GM18507 (cell line): ENCODE data around the gene GAA.

Source experiments
- DNase-seq: peaks from one replicate; pipeline ENCODE4 v3.0.0; 2011; ENCODE audit warnings: low read depth; ENCODE audit not compliant: insufficient read length; ENCODE audit errors: extremely low spot score
- FAIRE-seq: peaks from 2 replicates; lab custom pipeline; 2011; peaks lifted over from hg19 to GRCh38; lab: Jason Lieb, UNC

Gene GAA

DNA sequence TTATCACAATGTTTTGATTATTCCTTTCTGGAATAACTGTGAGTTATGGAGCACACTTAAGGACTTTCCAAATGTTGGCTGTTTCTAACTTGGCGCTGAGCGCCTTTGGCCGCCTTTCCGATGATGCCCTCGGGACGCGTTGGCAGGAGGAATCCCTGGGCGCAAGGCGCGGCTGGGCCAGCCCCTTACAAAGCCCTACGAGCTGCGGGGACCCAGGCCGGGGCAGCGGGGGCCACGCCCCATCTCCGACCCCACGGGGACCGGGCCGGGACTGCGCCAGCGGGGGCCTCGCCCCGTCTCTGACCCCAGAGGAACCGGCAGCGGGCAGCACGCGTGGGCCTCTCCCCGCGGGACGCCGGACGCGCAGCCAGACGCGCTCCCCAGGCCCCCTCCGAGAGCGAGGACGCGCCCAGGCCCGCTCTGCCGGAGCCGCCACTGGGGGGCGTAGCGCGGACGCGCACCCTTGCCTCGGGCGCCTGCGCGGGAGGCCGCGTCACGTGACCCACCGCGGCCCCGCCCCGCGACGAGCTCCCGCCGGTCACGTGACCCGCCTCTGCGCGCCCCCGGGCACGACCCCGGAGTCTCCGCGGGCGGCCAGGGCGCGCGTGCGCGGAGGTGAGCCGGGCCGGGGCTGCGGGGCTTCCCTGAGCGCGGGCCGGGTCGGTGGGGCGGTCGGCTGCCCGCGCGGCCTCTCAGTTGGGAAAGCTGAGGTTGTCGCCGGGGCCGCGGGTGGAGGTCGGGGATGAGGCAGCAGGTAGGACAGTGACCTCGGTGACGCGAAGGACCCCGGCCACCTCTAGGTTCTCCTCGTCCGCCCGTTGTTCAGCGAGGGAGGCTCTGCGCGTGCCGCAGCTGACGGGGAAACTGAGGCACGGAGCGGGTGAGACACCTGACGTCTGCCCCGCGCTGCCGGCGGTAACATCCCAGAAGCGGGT lies at the start of gene GAA:
GAA (plus strand) TSS at position 571 of the 935 bp plus-strand sequence. CDS start 3,006 bp downstream, outside the sequence.
- FAIRE-seq (peak; percentile 81), DNase-seq (peak; percentile 99)

DNA sequence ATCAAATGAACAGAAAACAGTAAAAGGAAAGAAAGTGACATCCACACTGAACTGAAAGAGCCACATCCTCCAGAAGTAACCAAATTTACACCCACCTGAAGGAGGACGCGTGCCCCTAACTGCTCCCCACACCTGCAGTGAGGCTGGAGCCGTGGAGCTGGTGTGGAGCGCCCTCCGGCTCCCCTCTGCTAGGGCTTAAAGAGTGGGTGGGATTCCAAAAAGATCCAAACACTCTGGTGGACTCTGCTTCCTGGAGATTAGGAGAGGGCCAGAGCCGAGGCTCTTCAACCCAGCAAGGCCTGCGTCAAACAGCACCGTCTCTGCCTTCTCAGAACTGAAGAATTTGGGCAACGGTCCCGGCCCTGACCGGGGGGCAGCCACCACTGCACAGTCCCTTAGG lies 49.7 kb upstream of the GAA start:
- no peak for FAIRE-seq
- no peak for DNase-seq

DNA sequence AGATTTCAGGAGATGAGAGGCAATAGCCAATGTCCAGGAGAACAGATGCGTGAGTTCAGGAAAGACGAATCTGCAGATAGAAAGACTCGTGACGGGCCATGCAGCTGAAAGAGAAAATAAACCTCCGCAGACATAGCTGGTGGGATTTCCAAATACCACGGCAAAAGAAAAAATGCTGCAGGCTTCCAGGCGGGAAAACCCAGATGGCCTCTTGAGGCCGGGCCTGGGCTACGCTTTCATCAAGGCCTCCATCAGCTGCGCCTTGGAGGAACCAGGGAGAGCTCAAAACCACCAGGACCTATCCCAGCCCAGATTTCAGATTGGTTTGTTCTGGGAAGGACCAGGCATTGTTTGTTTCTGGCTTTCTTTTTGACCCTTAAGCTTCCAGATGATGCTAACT lies 48.3 kb upstream of the GAA start:
- no peak for FAIRE-seq
- no peak for DNase-seq

DNA sequence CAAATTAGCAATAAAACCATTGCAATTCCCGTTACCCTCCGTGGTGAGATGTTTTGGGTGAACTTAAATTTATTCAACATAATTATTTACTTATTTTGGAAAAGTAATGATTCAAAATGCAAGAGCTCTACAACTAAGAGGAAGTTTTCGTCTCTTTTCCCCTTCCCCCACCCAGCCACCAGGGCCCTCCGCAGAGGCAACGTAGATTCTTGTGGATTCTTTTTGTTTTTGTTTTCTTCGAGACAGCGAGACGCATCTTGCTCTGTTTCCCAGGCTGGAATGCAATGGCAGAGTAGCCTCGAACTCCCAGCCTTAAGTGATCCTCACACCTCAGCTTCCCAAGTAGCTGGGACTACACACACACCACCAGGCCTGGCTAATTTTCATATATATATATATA lies 45.8 kb upstream of the GAA start:
- FAIRE-seq (no peak), DNase-seq (no peak)

DNA sequence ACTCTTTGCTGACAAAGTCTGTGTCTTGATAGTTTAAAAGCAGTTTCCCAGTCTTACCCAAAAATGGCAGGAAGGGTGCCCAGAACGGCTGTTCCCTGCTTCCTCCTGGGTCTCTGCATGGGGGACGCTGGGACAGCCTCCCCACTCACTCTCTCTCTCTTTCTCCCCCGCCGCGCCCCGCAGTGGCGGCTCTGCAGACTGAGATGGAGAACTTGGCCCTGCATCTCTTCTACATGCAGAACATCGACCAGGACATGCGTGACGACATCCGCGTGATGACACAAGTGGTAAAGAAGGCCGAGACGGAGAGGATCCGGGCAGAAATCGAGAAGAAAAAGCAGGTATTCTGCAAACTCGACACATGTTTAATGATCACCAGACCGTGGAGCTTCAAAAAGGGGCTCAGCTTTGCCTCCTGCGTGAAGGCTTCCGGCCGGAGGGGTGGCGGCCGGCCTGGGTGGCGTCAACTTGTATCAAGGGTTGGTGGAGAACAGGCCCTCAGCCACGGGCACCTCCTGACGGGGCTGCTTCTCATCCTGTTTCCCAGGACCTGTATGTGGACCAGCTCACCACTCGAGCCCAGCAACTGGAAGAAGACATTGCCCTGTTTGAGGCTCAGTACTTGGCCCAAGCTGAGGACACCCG lies 42.9 kb upstream of the GAA start:
- DNase-seq (no peak), FAIRE-seq (no peak)

DNA sequence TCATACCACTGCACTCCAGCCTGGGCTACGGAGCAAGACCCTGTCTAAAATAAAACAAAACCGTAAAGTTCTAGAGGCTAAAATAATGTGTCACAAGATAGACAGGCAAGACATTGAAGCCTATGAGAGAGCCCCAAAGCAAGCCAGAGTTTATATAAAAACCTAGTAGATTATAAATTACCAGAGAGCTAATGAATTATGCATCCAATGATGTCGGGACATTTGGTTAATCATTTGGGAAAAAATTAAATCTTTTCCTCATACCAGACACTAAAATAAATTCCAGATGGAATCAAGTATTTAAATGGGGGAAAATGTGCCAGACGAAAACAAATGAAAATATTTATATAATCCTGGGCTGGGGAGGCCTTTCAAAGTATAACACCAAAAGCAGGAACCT lies 40.7 kb upstream of the GAA start:
- DNase-seq (no peak), FAIRE-seq (no peak)

DNA sequence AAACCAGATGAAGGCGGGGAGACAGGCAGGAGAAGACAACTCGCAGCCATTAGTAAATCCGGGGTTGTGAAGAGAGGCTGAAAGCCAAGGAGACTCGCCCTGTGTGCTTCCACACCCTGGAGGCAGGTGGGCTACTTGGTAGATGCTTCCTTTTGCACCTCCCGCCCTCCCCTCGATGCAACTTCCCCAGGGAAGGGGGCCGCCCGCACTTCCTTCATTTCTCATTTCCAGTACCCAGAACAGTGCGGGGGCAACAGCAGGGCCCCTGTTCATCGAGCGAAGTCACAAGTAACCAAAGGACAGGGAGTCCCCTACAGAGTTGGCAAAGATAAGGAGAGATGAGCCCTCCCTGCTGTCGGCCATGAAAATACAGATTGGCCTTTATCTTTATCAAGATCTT lies 40.0 kb upstream of the GAA start:
- FAIRE-seq (no peak), DNase-seq (no peak)

DNA sequence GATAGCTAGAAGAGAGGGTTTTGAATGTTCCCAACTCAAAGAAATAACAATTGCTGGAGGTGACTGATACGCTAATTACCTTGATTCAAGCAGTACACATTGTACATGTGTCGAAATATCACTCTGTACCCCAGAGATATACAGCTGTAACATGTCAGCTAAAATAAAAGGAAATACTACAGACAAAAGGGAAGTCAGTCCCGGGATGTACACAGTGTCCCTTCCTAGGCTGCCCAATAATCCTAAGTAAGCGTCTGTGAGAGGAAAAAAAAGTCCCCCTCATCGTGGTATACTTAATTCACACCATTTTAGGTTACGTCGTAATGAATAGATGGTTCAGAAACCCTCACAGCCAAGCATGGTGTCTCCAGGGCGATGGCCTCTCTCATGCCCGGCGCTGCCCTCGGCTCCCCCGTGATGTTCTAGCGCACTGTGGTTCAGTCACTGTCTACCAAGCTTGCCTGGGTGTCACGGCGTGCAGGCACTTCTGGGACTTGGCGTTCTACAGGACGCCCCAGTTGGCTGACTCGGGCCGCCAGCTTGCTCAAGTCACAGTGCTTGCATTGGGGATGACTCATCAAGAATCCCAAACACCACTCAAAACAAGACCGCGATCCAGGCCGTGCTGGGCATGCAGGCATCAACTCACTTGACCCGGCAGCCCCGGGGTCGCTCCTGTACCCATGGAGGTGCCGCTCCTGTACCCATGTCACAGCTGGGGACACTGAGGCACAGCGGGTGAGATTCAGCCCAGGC lies 37.4 kb upstream of the GAA start:
- FAIRE-seq (no peak), DNase-seq (no peak)

DNA sequence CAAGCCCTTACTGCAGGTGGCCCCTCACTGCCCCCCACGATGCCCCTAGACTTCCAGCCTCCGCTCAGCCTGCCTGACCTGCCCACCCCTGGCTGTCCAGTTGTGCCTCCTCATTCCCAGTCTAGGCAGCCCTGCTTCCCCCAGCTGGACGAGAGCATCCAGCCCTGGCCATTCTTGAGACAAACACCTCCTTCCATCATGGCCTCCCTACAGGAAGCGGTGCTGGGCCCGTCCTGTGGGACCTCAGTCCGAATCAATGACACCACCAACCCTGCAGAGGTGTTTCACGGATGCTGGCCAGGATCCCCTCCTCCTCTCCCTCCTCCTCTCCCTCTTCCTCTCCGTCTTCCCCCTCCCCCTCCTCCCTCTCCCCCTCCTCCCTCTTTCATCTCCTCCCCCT lies 36.7 kb upstream of the GAA start:
- DNase-seq (no peak), FAIRE-seq (no peak)

DNA sequence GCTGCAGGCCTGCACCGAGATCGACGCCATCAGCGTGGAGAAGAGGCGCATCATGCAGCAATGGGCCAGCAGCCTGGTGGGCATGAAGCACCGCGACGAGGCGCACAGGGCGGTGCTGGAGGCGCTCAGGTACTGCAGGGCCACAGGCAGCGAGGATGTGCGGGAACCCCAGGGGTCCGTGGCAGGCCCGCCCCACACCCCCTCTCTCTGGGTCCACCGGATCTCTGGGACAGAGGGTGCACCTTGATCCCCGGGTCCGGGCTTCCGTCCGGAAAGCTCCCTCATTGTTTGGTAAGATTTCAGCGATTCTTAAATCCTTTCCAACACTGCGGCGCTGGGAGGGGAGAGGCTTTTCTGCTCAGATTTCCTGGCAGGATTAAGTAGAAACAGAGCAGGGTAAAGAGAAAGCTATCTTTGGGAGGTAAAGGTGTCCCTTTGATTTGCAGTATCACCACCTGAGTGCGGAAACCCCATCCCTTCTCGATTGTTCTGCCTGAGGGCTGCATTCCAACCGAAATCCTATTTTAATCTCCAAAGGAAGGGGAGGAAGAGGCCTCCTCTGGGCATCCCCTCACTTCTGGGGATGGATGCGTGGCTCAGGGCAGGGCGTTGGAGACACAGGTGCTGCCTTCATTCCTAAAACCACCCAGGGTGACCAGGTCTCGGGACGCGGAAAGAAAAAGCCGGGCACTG lies 35.8 kb upstream of the GAA start:
- FAIRE-seq (no peak), DNase-seq (no peak)

DNA sequence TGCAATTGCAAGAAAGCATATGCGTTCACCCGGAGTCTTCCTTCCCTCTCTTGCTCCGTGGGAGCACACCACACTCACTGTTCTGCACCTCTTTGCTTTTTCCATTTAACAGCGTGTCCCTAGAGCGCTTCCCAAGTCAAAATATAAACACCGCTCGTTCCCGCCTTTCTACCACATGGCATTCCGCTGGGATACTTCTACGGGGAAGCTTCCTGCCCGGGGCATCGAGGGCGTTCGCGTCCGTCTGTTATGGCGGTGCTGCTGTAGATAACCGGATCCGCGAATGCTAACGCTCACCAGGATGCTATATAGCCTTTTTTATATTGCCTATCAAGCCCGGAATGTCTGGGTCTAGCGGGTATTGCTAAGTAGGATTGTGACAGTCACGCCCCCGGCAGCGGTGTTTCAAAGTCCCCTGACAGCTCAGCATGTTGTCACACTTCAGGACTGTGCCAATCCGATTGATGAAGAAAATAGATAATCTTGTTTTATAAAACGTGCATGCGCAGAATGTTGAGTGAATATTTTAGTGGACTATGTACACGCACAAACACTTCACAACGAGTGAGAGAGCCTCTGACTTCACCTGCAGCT lies 33.9 kb upstream of the GAA start:
- DNase-seq (no peak), FAIRE-seq (no peak)

DNA sequence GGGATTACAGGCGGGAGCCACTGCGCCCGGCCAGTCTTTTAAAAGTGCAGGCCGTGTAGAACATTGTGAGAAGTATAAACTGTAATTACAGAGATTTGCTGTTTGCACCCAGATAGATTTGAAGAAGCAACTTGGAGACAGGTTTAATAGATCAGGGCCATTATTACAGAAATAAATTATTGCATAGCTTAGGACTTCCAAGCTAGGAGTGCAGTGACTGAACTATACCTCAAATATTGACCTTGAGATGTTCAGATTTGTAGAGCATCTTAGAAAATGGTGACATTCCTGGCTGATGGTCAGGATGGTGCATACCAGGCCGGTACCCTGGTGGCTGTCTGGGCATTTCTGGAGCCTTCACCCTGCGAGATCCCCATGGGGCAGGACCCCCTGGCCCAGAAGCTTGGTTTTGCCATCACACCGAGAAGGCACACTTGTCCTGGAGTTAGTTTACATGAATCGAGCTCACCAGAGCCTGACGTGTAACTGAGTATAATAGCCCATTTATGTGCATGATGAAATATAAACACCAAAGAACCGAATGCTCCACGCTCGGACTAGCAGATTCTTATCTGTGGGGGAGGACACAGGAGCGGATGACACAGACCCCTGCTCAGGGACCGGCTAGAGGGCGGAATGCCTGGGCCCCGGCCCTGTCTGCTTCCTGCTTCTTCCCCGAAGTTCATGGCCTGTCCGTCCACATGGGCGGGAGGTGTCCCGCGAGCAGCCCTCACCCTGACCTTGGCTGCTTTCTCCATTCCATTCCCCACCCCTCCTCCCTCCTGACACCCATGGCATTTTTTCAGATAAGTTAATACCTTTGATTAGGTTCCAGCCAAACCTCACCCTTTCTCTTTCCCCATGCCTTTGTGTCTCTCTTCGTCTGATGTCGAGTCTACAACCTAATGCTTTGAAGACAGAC lies 32.8 kb upstream of the GAA start:
- FAIRE-seq (no peak), DNase-seq (no peak)

DNA sequence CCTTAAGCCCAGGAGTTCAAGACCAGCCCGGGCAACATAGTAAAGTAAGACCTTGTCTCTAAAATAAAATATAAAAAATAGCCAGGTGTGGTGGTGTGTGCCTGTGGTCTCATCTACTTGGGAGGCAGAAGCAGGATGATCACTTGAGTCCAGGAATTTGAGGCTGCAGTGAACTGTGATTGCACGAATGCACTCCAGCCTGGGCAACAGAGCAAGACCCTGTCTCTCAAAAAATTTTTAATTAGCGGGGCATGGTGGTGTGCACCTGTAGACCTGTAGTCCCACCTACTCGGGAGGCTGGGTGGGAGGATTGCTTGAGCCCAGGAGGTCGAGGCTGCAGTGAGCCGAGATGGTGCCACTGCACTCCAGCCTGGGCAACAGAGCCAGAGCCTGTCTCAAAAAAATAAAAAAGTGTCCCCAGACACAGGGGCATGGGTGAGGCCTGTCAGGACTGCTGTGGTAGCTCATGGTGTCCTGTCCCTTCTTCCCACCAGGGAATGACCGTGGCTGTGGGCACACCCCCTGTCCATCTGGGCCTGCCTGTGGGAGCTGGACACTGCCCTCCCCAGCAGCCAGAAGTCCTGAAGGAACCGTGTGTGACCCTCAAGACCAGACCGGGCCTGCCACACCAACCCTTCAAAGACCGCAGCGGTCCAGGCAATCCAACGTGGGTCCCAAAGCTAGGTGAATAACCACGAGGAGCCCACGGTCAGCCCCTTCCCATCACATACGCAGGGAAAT lies 30.8 kb upstream of the GAA start:
- DNase-seq = no peak
- FAIRE-seq = no peak

DNA sequence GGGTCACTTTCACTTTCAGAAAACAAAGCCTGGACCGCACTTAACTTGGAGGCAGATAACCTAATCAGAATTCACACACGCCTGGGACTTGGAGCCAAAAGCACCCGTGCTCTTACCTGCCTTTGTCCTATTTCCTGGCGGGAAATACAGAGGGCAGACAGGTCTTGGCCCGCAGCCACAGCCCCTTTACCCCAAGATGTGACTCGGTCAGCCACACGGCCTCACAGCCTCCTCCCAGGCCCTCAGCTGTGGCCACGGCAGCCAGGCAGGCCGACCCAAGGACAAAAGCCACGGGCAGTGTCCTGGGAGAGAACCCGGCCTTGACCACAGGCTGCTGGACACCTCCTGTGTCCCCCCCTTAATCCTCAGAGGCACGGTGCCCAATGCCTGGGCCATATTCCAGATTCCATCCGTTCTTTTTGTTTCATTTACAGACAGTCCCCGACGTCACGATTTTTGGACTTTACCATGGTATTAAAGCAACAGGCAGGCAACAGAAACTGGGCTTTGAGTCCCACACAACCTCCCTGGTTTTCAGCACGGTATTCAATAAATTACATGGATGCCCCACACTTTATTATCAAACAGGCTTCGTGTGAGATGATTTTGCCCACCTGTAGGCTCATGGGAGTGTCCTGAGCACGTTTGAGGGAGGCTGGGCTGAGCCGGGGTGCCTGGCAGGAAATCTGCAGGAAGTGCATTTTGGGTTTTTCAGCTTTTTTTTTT lies 30.1 kb upstream of the GAA start:
- no peak for FAIRE-seq
- no peak for DNase-seq

DNA sequence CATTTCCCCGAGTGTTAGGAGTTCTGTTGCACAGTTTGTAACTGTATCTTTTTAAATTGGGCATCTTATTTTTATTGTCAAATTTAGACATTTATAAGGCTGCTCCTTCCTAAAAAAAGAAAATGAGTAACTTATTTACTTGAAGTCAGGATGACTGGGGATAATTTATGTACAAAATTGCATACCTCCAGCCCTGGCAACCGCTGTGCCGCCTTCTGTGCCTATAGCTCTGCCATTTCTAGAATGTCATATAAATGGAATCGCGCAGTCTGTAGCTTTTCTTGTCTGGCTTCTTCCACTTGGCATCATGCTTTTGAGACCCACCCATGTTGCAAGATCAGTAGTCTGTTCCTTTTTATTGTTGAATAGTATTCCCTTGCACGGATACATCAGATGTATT lies 29.0 kb upstream of the GAA start:
- DNase-seq (no peak), FAIRE-seq (no peak)

DNA sequence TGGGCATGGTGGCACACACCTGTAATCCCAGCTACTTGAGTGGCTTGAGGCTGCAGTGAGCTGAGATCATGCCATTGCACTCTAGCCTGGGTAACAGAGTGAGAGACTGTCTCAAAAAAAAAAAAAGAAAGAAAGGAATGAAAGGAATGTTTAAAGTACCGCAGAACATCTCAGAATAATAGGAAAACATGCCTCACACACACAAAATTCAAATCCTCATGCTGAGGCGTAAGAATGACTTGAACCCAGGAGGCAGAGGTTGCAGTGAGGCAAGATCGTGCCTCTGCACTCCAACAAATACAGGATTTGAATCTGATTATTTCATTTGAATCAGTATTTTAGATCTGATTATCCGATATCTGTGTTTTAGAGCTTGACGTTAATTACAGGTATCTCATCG lies 21.3 kb upstream of the GAA start:
- DNase-seq (no peak), FAIRE-seq (no peak)

DNA sequence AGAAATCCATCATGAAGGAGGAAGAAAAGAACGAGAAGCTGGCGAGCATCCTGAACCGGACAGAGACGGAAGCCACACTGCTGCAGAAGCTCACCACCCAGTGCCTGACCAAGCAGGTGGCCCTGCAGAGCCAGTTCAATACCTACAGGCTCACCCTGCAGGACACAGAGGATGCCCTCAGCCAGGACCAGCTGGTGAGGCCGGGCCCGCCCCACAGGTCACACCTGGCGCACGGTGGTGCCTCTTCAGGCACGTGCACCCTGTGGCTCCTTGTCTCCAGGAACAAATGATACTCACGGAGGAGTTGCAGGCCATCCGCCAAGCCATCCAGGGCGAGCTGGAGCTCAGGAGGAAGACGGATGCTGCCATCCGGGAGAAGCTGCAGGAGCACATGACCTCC lies 19.8 kb upstream of the GAA start:
- no peak for DNase-seq
- no peak for FAIRE-seq
